Right lobe of liver (tissue), 6 donors: ENCODE results near the gene GPR15LG. TPM values are rescaled to one million over a fixed set of nuclear protein-coding genes. Genes with fewer than 3 reads are reported as not detected.
A peak's percentile ranks its signal among the peaks of the same experiment; 100 is the strongest.

Experiments used
- ATAC-seq, 4 donors: fragments of 200-7000 bp; cut with Tn5 transposase; one replicate each; pipeline ENCODE4 v1.9.1; 2020; ENCODE audit warnings: mild to moderate bottlenecking in 4 of 4, moderate library complexity in 4 of 4
- DNase-seq, 3 donors: peaks; one replicate each; pipeline ENCODE4 v3.0.0-alpha.2; 2020
- H3K27ac ChIP-seq, 3 donors: fragments of 200-600 bp; one replicate each; pipeline ENCODE4 v1.8.0; 2022
- H3K27me3 ChIP-seq, 2 donors: fragments of 200-600 bp; one replicate each; pipeline ENCODE4 v1.8.0; 2022
- H3K36me3 ChIP-seq, 4 donors: fragments of 200-600 bp; sonication (generic) in 1 of 4; one replicate each; pipeline versions ENCODE4 v1.5.1 to v1.8.0; 2017 to 2022; ENCODE audit warnings: control low read depth in 1 of 4
- H3K4me1 ChIP-seq, 4 donors: fragments of 200-600 bp; sonication (generic) in 1 of 4; one replicate each; pipeline versions ENCODE4 v1.5.1 to v1.8.0; 2017 to 2022; ENCODE audit warnings: control low read depth in 1 of 4
- H3K4me3 ChIP-seq, 3 donors: fragments of 200-600 bp; one replicate each; pipeline ENCODE4 v1.8.0; 2022
- H3K9me3 ChIP-seq, 4 donors: fragments of 200-600 bp; sonication (generic) in 1 of 4; one replicate each; pipeline versions ENCODE4 v1.5.1 to v1.8.0; 2017 to 2022; ENCODE audit warnings: control low read depth in 1 of 4
- CTCF ChIP-seq, 4 donors: fragments of 200-600 bp in 3 of 4; fragments of 450-650 bp in 1 of 4; IDR thresholded peaks; one replicate each; pipeline versions ENCODE4 v1.5.1 to v1.8.0; 2016 to 2022; ENCODE audit warnings: antibody characterized with exemption in 4 of 4, mild to moderate bottlenecking in 2 of 4
- POLR2A ChIP-seq: fragments of 450-650 bp; IDR thresholded peaks from one replicate; pipeline ENCODE4 v1.6.1; 2017; ENCODE audit warnings: antibody characterized with exemption, mild to moderate bottlenecking
- WGBS: methylation state at CpG from one replicate; pipeline ENCODE4 v1.1.6; 2018; ENCODE audit warnings: low coverage, low lambda C conversion rate; ENCODE audit not compliant: insufficient coverage; ENCODE audit errors: missing lambda C conversion rate; 5-methylcytosine and 5-hydroxymethylcytosine counted together
- intact Hi-C, 2 donors: fragments of 100-400 bp; cut with DNase I; formaldehyde crosslinking; loops; one replicate each; pipeline versions ENCODE4 v1.11.2 to v1.14.1; 2022
- total RNA-seq, 6 experiments: library from RNA; depleted of rRNA in 2 of 6; stranded (reverse); fragments of >200 nt in 2 of 6; fragmentation: NEBNext Ultra II Directional in 3 of 6; extraction: Animal tissue kit (Norgen Biotek cat#: 25700) in 3 of 6; gene quantifications; one replicate each; pipeline versions ENCODE4 v1.1.0 to v1.2.4, GENCODE V29; 2016 to 2023
- donor health status: DM: no; HTN: yes; CAD: no.
- donor health status: DM: no; HTN: no; CAD: no.
- donor health status: DM: no; HTN: no; CAD: no.
- donor health status: DM: no; HTN: yes; CAD: no.
- donor health status: DM: no; HTN: yes; CAD: no.

The GPR15LG gene
- total RNA-seq, 6 experiments from 2014 or later = not detected

- TF ChIP-seq CTCF (IDR thresholded peaks at IDR 0.05) = no peak
- no peak for TF ChIP-seq POLR2A
- intact Hi-C loops = no loop called here
- DNase-seq (no peak), ATAC-seq (peak in 2 of 4 donors; percentile 15 to 20)
- no peaks in the 10 kb centered on the region for H3K9me3 ChIP-seq
- H3K27me3 ChIP-seq = no peaks in the 10 kb centered on the region
- no peak overlapping the region for H3K4me3 ChIP-seq
- 69% methylated on average over 3 of the region's 25 CpGs for WGBS
- H3K27ac ChIP-seq = no peak overlapping the region
- no peaks in the 10 kb centered on the region for H3K36me3 ChIP-seq
- H3K4me1 ChIP-seq = no peaks in the 10 kb centered on the region
These were observed 40.5 kb downstream of the GPR15LG start for GRCh38 chr10:84214046-84214572.

GRCh38 chr10:84214612-84215235 is 41.1 kb downstream of the GPR15LG start:
- Histone ChIP-seq H3K27me3 (no peaks in the 10 kb centered on the region), H3K36me3 (no peaks in the 10 kb centered on the region), H3K4me3 (no peak overlapping the region), H3K4me1 (no peaks in the 10 kb centered on the region), H3K9me3 (no peaks in the 10 kb centered on the region), H3K27ac (no peak overlapping the region)
- 35% methylated on average over 7 of the region's 12 CpGs for WGBS
- peak in 3 of 4 donors; percentile 33 to 83 (median 37) for ATAC-seq
- DNase-seq = no peak
- intact Hi-C loops = no loop called here
- TF ChIP-seq POLR2A (no peak), CTCF (IDR thresholded peaks at IDR 0.05) (peak in 1 of 4 donors; percentile 33)

GRCh38 chr10:84216834-84217233 is 43.2 kb downstream of the GPR15LG start:
- TF ChIP-seq CTCF (IDR thresholded peaks at IDR 0.05) (no peak), POLR2A (no peak)
- intact Hi-C loops = no loop called here
- Histone ChIP-seq H3K9me3 (no peaks in the 10 kb centered on the region), H3K4me3 (no peak overlapping the region), H3K36me3 (no peaks in the 10 kb centered on the region), H3K27me3 (no peaks in the 10 kb centered on the region), H3K4me1 (no peaks in the 10 kb centered on the region), H3K27ac (no peak overlapping the region)
- ATAC-seq (no peak), DNase-seq (no peak)
- 58% methylated on average over 3 of the region's 9 CpGs for WGBS

GRCh38 chr10:84217746-84218145 is 44.1 kb downstream of the GPR15LG start:
- H3K4me3 ChIP-seq = no peak overlapping the region
- no peak overlapping the region for H3K27ac ChIP-seq
- no peaks in the 10 kb centered on the region for H3K36me3 ChIP-seq
- TF ChIP-seq CTCF (IDR thresholded peaks at IDR 0.05) = no peak
- no peak for TF ChIP-seq POLR2A
- H3K27me3 ChIP-seq = no peaks in the 10 kb centered on the region
- H3K9me3 ChIP-seq = no peaks in the 10 kb centered on the region
- H3K4me1 ChIP-seq = no peaks in the 10 kb centered on the region
- intact Hi-C loops = no loop called here
- DNase-seq (no peak), ATAC-seq (no peak)
- WGBS = 78% methylated on average over 3 of the region's 4 CpGs
